ENCODE measurements around the gene RIC8A. TPM values are rescaled to one million over a fixed set of nuclear protein-coding genes. Genes with fewer than 3 reads are reported as not detected.

RIC8A gene
- total and polyA plus RNA-seq, 2 of the 13 experiments (the other 11 are each of a cell fraction or from before 2014, with no cell fraction given): 62.1 to 63.8 TPM

GRCh38 chr11:207208-207862 is at the start of gene RIC8A, which contains the start of gene BET1L (continued):
- TF ChIP-seq ZNF770 (CRISPR knock-in tag; IDR thresholded peaks at IDR 0.05) (peak; percentile 24; the same call in 1 of the 2 replicates), ZNF331 (CRISPR knock-in tag; IDR thresholded peaks at IDR 0.05) (peak; percentile 22; the same call in 1 of the 2 replicates), EEA1 (CRISPR knock-in tag; IDR thresholded peaks at IDR 0.05; ENCODE audit: borderline replicate concordance) (peak; percentile 90; the same call in 1 of the 2 replicates), JUN (CRISPR knock-in tag; IDR thresholded peaks at IDR 0.05) (no peak), YEATS4 (CRISPR knock-in tag; IDR thresholded peaks at IDR 0.05; ENCODE audit: borderline replicate concordance) (peak; percentile 96), ONECUT2 (CRISPR knock-in tag; IDR thresholded peaks at IDR 0.05) (no peak), MIXL1 (CRISPR knock-in tag; IDR thresholded peaks at IDR 0.05) (no peak), IRX3 (CRISPR knock-in tag; IDR thresholded peaks at IDR 0.05; ENCODE audit: borderline replicate concordance, low read depth) (0 out of 2 replicates have a peak, but pooled peaks have one; percentile 2), ZNF678 (CRISPR knock-in tag; IDR thresholded peaks at IDR 0.05) (no peak), FIP1L1 (IDR thresholded peaks at IDR 0.05; ENCODE audit: borderline replicate concordance, insufficient read depth, low read depth, low read length) (0 out of 2 replicates have a peak, but pooled peaks have one; percentile 29), FOXM1 (CRISPR knock-in tag; IDR thresholded peaks at IDR 0.05) (no peak), YEATS2 (CRISPR knock-in tag; IDR thresholded peaks at IDR 0.05; ENCODE audit: borderline replicate concordance) (peak; percentile 86), MTF1 (CRISPR knock-in tag; IDR thresholded peaks at IDR 0.05) (no peak), RFXAP (CRISPR knock-in tag; IDR thresholded peaks at IDR 0.05; ENCODE audit: borderline replicate concordance) (peak; percentile 57; the same call in 1 of the 2 replicates)
- TF ChIP-seq, protein P1, sequence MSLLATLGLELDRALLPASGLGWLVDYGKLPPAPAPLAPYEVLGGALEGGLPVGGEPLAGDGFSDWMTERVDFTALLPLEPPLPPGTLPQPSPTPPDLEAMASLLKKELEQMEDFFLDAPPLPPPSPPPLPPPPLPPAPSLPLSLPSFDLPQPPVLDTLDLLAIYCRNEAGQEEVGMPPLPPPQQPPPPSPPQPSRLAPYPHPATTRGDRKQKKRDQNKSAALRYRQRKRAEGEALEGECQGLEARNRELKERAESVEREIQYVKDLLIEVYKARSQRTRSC (CRISPR knock-in tag; IDR thresholded peaks at IDR 0.05; ENCODE audit: low read depth): no peak
- TF ChIP-seq, protein P2, sequence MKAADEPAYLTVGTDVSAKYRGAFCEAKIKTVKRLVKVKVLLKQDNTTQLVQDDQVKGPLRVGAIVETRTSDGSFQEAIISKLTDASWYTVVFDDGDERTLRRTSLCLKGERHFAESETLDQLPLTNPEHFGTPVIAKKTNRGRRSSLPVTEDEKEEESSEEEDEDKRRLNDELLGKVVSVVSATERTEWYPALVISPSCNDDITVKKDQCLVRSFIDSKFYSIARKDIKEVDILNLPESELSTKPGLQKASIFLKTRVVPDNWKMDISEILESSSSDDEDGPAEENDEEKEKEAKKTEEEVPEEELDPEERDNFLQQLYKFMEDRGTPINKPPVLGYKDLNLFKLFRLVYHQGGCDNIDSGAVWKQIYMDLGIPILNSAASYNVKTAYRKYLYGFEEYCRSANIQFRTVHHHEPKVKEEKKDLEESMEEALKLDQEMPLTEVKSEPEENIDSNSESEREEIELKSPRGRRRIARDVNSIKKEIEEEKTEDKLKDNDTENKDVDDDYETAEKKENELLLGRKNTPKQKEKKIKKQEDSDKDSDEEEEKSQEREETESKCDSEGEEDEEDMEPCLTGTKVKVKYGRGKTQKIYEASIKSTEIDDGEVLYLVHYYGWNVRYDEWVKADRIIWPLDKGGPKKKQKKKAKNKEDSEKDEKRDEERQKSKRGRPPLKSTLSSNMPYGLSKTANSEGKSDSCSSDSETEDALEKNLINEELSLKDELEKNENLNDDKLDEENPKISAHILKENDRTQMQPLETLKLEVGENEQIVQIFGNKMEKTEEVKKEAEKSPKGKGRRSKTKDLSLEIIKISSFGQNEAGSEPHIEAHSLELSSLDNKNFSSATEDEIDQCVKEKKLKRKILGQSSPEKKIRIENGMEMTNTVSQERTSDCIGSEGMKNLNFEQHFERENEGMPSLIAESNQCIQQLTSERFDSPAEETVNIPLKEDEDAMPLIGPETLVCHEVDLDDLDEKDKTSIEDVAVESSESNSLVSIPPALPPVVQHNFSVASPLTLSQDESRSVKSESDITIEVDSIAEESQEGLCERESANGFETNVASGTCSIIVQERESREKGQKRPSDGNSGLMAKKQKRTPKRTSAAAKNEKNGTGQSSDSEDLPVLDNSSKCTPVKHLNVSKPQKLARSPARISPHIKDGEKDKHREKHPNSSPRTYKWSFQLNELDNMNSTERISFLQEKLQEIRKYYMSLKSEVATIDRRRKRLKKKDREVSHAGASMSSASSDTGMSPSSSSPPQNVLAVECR (CRISPR knock-in tag; IDR thresholded peaks at IDR 0.05; ENCODE audit: borderline replicate concordance): peak; percentile 98
- TF ChIP-seq, protein P3, sequence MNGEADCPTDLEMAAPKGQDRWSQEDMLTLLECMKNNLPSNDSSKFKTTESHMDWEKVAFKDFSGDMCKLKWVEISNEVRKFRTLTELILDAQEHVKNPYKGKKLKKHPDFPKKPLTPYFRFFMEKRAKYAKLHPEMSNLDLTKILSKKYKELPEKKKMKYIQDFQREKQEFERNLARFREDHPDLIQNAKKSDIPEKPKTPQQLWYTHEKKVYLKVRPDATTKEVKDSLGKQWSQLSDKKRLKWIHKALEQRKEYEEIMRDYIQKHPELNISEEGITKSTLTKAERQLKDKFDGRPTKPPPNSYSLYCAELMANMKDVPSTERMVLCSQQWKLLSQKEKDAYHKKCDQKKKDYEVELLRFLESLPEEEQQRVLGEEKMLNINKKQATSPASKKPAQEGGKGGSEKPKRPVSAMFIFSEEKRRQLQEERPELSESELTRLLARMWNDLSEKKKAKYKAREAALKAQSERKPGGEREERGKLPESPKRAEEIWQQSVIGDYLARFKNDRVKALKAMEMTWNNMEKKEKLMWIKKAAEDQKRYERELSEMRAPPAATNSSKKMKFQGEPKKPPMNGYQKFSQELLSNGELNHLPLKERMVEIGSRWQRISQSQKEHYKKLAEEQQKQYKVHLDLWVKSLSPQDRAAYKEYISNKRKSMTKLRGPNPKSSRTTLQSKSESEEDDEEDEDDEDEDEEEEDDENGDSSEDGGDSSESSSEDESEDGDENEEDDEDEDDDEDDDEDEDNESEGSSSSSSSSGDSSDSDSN (CRISPR knock-in tag; IDR thresholded peaks at IDR 0.05): peak; percentile 76
- TF ChIP-seq, protein P4, sequence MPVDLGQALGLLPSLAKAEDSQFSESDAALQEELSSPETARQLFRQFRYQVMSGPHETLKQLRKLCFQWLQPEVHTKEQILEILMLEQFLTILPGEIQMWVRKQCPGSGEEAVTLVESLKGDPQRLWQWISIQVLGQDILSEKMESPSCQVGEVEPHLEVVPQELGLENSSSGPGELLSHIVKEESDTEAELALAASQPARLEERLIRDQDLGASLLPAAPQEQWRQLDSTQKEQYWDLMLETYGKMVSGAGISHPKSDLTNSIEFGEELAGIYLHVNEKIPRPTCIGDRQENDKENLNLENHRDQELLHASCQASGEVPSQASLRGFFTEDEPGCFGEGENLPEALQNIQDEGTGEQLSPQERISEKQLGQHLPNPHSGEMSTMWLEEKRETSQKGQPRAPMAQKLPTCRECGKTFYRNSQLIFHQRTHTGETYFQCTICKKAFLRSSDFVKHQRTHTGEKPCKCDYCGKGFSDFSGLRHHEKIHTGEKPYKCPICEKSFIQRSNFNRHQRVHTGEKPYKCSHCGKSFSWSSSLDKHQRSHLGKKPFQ (CRISPR knock-in tag; IDR thresholded peaks at IDR 0.05; ENCODE audit: insufficient replicate concordance): no peak
